Peyer's patch (tissue), 4 donors: Measurements from ENCODE around the gene MEI1. TPM values are rescaled to one million over a fixed set of nuclear protein-coding genes. Genes with fewer than 3 reads are reported as not detected.

Experiments
- DNase-seq, 3 donors: peaks; one replicate each; pipeline ENCODE4 v3.0.0-alpha.2; 2017 to 2019
- H3K27ac ChIP-seq, 4 donors: fragments of 200-600 bp; sonication (generic); one replicate each; pipeline ENCODE4 v1.5.1; 2016 to 2019
- H3K27me3 ChIP-seq, 2 donors: fragments of 200-600 bp; sonication (generic); one replicate each; pipeline ENCODE4 v1.5.1; 2019
- H3K36me3 ChIP-seq, 3 donors: fragments of 200-600 bp; sonication (generic); one replicate each; pipeline ENCODE4 v1.5.1; 2016 to 2019
- H3K4me1 ChIP-seq, 4 donors: fragments of 200-600 bp; sonication (generic); one replicate each; pipeline ENCODE4 v1.5.1; 2016 to 2019
- H3K4me3 ChIP-seq, 4 donors: fragments of 200-600 bp; sonication (generic); 1 replicate in 3 of 4; 2 replicates in 1 of 4; pipeline ENCODE4 v1.5.1; 2016 to 2019; ENCODE audit warnings: mild to moderate bottlenecking in 1 of 4
- H3K9me3 ChIP-seq, 4 donors: fragments of 200-600 bp; sonication (generic); one replicate each; pipeline ENCODE4 v1.5.1; 2016 to 2019; ENCODE audit warnings: mild to moderate bottlenecking in 1 of 4
- POLR2A ChIP-seq, 2 donors: fragments of 450-650 bp; IDR thresholded peaks; one replicate each; pipeline ENCODE4 v1.5.1; 2017; ENCODE audit warnings: antibody characterized with exemption in 2 of 2, mild to moderate bottlenecking in 2 of 2, moderate library complexity in 2 of 2
- total RNA-seq, 4 donors: library from RNA; depleted of rRNA; stranded (reverse); fragments of >200 nt; gene quantifications; one replicate each; pipeline ENCODE4 v1.1.0, GENCODE V29; 2016
- TF ChIP-seq, protein P1 (sequence below), 6 experiments: fragments of 450-650 bp in 4 of 6; fragments of 200-600 bp in 2 of 6; sonication (generic) in 1 of 6; IDR thresholded peaks; one replicate each; pipeline ENCODE4 v1.5.1; 2017 to 2019; ENCODE audit warnings: antibody characterized with exemption in 6 of 6, mild to moderate bottlenecking in 3 of 6, moderate library complexity in 1 of 6

The MEI1 gene
- total RNA-seq, 4 donors from 2014 or later = 1.1 to 20.6 (median 11.7) TPM

GRCh38 chr22:41709341-41709740, 10.0 kb downstream of the MEI1 start:
- H3K27ac ChIP-seq = no peak overlapping the region
- H3K9me3 ChIP-seq = no peaks in the 10 kb centered on the region
- H3K4me3 ChIP-seq = no peak overlapping the region
- TF ChIP-seq POLR2A (IDR thresholded peaks at IDR 0.05) = no peak
- TF ChIP-seq, protein P1, sequence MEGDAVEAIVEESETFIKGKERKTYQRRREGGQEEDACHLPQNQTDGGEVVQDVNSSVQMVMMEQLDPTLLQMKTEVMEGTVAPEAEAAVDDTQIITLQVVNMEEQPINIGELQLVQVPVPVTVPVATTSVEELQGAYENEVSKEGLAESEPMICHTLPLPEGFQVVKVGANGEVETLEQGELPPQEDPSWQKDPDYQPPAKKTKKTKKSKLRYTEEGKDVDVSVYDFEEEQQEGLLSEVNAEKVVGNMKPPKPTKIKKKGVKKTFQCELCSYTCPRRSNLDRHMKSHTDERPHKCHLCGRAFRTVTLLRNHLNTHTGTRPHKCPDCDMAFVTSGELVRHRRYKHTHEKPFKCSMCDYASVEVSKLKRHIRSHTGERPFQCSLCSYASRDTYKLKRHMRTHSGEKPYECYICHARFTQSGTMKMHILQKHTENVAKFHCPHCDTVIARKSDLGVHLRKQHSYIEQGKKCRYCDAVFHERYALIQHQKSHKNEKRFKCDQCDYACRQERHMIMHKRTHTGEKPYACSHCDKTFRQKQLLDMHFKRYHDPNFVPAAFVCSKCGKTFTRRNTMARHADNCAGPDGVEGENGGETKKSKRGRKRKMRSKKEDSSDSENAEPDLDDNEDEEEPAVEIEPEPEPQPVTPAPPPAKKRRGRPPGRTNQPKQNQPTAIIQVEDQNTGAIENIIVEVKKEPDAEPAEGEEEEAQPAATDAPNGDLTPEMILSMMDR (IDR thresholded peaks at IDR 0.05) = no peak
- no peaks in the 10 kb centered on the region for H3K4me1 ChIP-seq
- DNase-seq = no peak
- no peaks in the 10 kb centered on the region for H3K27me3 ChIP-seq
- H3K36me3 ChIP-seq = no peaks in the 10 kb centered on the region

GRCh38 chr22:41713004-41713403, 13.7 kb downstream of the MEI1 start:
- no peaks in the 10 kb centered on the region for H3K36me3 ChIP-seq
- no peak overlapping the region for H3K27ac ChIP-seq
- no peaks in the 10 kb centered on the region for H3K27me3 ChIP-seq
- no peak overlapping the region for H3K4me3 ChIP-seq
- DNase-seq = no peak
- TF ChIP-seq, protein P1 (IDR thresholded peaks at IDR 0.05) = no peak
- no peak for TF ChIP-seq POLR2A (IDR thresholded peaks at IDR 0.05)
- no peaks in the 10 kb centered on the region for H3K4me1 ChIP-seq
- H3K9me3 ChIP-seq = no peaks in the 10 kb centered on the region

GRCh38 chr22:41722496-41722895, 23.2 kb downstream of the MEI1 start:
- Histone ChIP-seq H3K36me3 (no peaks in the 10 kb centered on the region), H3K4me3 (no peak overlapping the region), H3K9me3 (no peaks in the 10 kb centered on the region), H3K27ac (no peak overlapping the region), H3K27me3 (no peaks in the 10 kb centered on the region), H3K4me1 (no peaks in the 10 kb centered on the region)
- DNase-seq = no peak
- TF ChIP-seq, protein P1 (IDR thresholded peaks at IDR 0.05) = no peak
- TF ChIP-seq POLR2A (IDR thresholded peaks at IDR 0.05) = no peak

GRCh38 chr22:41725510-41726110, 26.3 kb downstream of the MEI1 start:
- no peak overlapping the region for H3K27ac ChIP-seq
- TF ChIP-seq, protein P1 (IDR thresholded peaks at IDR 0.05) = no peak
- TF ChIP-seq POLR2A (IDR thresholded peaks at IDR 0.05) = no peak
- no peaks in the 10 kb centered on the region for H3K4me1 ChIP-seq
- H3K4me3 ChIP-seq = no peak overlapping the region
- H3K9me3 ChIP-seq = no peaks in the 10 kb centered on the region
- no peak for DNase-seq
- no peaks in the 10 kb centered on the region for H3K27me3 ChIP-seq
- no peaks in the 10 kb centered on the region for H3K36me3 ChIP-seq

- Histone ChIP-seq H3K4me1 (no peaks in the 10 kb centered on the region), H3K4me3 (no peak overlapping the region), H3K27me3 (no peaks in the 10 kb centered on the region), H3K9me3 (no peaks in the 10 kb centered on the region), H3K36me3 (no peaks in the 10 kb centered on the region), H3K27ac (no peak overlapping the region)
- DNase-seq = no peak
- TF ChIP-seq POLR2A (IDR thresholded peaks at IDR 0.05) = no peak
- TF ChIP-seq, protein P1 (IDR thresholded peaks at IDR 0.05) = no peak
These were observed 32.3 kb downstream of the MEI1 start for GRCh38 chr22:41731609-41732008.
